Activated T-cell treated with anti-CD3 and anti-CD28 coated beads, Interleukin-2, amount 50 U/mL, for 4 hours (primary cell): Measurements from ENCODE around the gene INPPL1. TPM values are rescaled to one million over a fixed set of nuclear protein-coding genes. Genes with fewer than 3 reads are reported as not detected.

Experiments
- ATAC-seq, 2 donors: fragments of 200-7000 bp; cut with Tn5 transposase; one replicate each; pipeline ENCODE4 v1.10.0; 2021
- DNase-seq: peaks from one replicate; pipeline ENCODE4 v3.0.0-alpha.2; 2020
- H3K27me3 Mint-ChIP-seq: one replicate; pipeline ENCODE4 v1.8.0; 2021; ENCODE audit warnings: low read depth, mixed read lengths
- H3K36me3 Mint-ChIP-seq: one replicate; pipeline ENCODE4 v1.8.0; 2022; ENCODE audit warnings: mixed read lengths; ENCODE audit not compliant: insufficient read depth
- H3K4me1 Mint-ChIP-seq: one replicate; pipeline ENCODE4 v1.8.0; 2021; ENCODE audit warnings: low read depth, mixed read lengths
- H3K4me3 Mint-ChIP-seq: one replicate; pipeline ENCODE4 v1.8.0; 2021; ENCODE audit warnings: mild to moderate bottlenecking, moderate library complexity, mixed read lengths
- H3K9me3 Mint-ChIP-seq: one replicate; pipeline ENCODE4 v1.8.0; 2021; ENCODE audit warnings: mixed read lengths
- total RNA-seq, 3 donors: library from RNA; stranded (reverse); gene quantifications; one replicate each; pipeline ENCODE4 v1.2.1, GENCODE V29; 2021

The INPPL1 gene
- total RNA-seq, 3 donors from 2014 or later = 69.5 to 90.2 (median 79.5) TPM

DNA sequence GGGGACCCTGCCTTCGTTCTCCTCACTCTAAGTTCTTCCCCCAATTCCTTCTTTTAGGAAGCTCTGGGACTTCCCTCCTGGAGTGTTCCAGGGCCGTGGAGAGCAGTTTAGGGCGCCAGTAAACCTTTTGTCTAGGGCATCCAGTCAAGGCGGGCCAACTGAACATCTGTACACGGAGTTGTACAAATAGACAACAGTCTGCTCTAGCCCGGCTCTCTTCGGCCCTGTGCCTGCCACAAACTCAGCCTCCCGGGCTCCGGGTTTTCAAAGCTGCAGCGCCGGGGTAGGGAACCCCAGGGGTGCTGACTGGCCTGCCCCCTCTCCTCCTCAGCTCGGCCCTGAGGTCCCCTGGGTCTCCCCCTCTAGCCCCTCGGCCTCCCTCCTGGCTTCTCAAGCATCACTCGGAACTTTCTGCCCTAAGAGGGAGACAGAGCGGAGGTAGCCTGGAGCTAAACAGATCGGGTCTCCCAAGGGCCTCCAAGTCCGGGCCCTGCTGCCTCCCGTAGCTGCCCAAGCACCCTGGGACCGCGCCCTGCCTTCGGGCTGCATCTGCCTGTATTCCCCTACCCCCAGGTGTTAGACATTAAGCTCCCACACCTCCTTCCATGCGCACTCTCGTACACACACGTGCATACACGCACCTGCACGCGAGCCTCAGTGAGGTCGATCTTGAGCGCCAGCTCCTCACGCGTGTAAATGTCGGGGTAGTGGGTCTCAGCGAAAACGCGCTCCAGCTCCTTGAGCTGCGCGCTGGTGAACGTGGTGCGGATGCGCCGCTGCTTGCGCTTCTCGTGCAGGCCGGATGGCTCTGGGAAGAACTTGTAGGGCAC lies 16.1 kb downstream of the INPPL1 start:
- Mint-ChIP-seq H3K4me3 (peak overlapping the region; percentile 69), H3K9me3 (no peaks in the 10 kb centered on the region), H3K4me1 (peaks cover 28% of the 10 kb centered on the region), H3K36me3 (peaks cover 3% of the 10 kb centered on the region), H3K27me3 (peaks cover 47% of the 10 kb centered on the region)
- ATAC-seq (peak; percentile 18 to 23), DNase-seq (no peak)

DNA sequence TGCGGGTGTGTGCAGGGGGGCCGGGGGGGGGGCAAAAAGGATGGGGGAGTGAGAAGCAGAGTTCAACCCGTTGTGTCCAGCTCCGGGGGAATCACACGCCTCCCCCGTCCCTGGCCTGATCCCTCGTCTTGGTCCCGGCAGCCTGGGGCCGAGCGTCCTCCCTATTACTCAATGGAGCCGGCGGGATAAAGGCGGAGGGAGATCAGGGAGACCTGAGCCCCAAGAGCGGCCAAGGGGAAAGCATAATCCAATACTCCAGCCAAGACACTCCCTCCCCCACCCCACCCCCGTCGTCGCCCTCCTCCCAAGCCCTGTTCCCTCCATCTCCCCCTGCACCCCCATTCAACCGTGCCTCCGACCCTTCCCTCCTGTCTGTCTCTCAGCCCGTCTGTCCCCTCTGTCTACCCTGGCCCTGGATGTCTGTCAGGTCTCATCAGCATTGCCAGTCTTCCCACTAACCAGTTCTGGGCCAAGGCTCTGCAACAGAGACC lies 16.8 kb downstream of the INPPL1 start:
- H3K4me1 Mint-ChIP-seq = peaks cover 28% of the 10 kb centered on the region
- H3K9me3 Mint-ChIP-seq = no peaks in the 10 kb centered on the region
- H3K36me3 Mint-ChIP-seq = peaks cover 3% of the 10 kb centered on the region
- ATAC-seq (no peak), DNase-seq (no peak)
- peaks cover 47% of the 10 kb centered on the region for H3K27me3 Mint-ChIP-seq
- H3K4me3 Mint-ChIP-seq = no peak overlapping the region

DNA sequence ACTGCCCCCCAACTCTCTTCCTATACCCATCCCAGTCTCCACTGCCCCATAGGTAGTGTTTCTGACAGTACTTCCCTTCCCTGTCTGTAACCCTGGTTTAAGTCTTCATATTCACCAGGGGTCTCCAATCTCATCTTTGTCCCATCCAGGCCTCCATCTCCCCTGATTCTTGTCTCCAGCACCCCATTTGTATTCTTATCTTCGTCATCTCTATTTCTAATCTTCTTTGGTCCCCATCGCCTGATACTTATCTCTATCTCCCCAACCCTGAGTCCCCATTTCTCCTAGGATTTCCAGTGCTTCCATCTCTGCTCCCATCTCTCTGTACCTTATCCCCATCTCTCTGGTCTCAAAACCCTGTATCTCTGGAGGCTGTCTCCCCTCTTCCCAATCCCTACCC lies 17.6 kb downstream of the INPPL1 start:
- Mint-ChIP-seq H3K4me3 (no peak overlapping the region), H3K4me1 (peaks cover 28% of the 10 kb centered on the region), H3K36me3 (no peaks in the 10 kb centered on the region), H3K27me3 (peaks cover 47% of the 10 kb centered on the region), H3K9me3 (no peaks in the 10 kb centered on the region)
- DNase-seq (no peak), ATAC-seq (no peak)

- DNase-seq (no peak), ATAC-seq (peak in 1 of 2 donors; percentile 8)
- peaks cover 52% of the 10 kb centered on the region for H3K27me3 Mint-ChIP-seq
- peaks cover 28% of the 10 kb centered on the region for H3K4me1 Mint-ChIP-seq
- no peaks in the 10 kb centered on the region for H3K9me3 Mint-ChIP-seq
- H3K36me3 Mint-ChIP-seq = no peaks in the 10 kb centered on the region
- no peak overlapping the region for H3K4me3 Mint-ChIP-seq
Observed at GRCh38 chr11:72243173-72244059, 18.8 kb downstream of the INPPL1 start.

GRCh38 chr11:72244060-72244360 lies 19.4 kb downstream of the INPPL1 start, which contains the start of gene PHOX2A:
Gene PHOX2A (minus strand): TSS chr11:72244176. CDS start chr11:72244004, 172 bp downstream.
- ATAC-seq (no peak), DNase-seq (no peak)
- Mint-ChIP-seq H3K4me3 (no peak within 1 kb of the TSS), H3K27me3 (peaks cover 51% of the 10 kb centered on the region), H3K4me1 (peaks cover 26% of the 10 kb centered on the region), H3K36me3 (no peaks in the 10 kb centered on the region), H3K9me3 (no peaks in the 10 kb centered on the region)

DNA sequence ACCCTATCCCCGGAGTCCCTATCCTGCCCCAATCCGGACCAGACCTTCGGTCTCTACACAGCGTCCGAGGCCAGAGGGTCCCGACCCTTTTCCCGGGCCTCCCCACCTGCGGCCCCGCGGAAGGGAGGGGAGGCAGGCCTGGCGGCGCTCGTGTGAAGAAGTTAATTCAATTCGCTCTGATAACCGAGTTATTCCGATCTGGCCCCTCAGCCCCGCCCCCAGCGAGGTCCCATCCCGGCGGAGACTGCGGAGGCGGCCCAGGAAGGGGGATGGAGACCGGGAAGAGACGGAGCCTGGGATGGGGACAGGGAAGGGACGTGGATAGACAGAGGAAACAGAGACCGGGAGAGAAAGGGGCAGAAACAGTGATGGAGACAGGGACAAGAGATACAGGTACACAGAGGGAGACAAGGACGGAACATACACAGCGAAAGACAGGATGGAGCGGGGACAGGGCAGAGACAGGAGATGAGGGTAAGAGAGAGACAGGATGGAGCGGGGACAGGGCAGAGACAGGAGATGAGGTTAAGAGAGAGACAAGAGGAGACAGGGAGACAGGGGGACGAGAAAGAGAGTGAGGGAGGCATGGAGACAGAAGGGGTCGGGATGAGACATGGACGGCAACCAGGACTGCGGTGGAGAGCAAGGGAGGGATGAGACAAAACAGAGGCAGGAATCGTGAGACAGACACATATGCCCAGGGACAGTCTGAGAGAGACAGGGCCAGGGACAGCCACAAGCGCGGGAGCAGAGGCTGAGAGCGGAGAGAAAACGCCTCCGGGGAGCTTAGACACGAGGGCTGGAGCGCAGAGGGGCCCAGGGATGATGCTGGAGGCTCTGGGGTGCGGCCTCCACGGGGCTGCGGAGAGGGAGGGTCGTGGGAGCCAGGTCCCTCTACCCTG lies 20.0 kb downstream of the INPPL1 start:
- Mint-ChIP-seq H3K36me3 (no peaks in the 10 kb centered on the region), H3K9me3 (no peaks in the 10 kb centered on the region), H3K4me3 (no peak overlapping the region), H3K27me3 (peaks cover 50% of the 10 kb centered on the region), H3K4me1 (peaks cover 23% of the 10 kb centered on the region)
- ATAC-seq (peak in 1 of 2 donors; percentile 7), DNase-seq (no peak)

DNA sequence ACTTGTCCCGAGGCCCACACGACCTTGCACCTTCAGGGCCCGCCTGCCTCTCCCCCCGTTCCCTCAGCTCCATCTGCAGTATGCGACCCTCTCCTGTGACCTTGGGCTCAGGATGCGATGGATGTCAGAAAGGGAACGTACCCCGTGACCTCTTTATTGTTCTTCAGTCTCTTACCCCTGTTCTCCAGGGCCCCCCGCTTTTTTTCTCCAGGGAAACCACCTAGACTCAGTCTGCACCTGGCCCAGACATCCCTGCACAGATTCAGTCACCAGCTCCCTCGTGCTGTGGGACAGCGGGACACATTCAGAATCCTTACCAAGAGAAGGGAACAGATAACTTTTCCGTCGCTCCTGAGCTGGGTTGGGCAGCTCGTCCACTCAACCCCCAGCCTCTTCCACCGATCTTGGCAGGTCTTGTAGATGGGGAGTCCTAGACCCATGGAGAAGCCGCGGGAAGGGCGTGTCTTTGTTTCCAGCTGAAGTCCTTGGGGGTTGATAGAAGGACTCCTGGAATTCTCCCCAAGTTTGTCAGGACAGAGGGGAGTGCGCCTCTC lies 20.8 kb downstream of the INPPL1 start:
- Mint-ChIP-seq H3K4me3 (no peak overlapping the region), H3K4me1 (peaks cover 21% of the 10 kb centered on the region), H3K27me3 (peaks cover 52% of the 10 kb centered on the region), H3K36me3 (no peaks in the 10 kb centered on the region), H3K9me3 (no peaks in the 10 kb centered on the region)
- ATAC-seq (no peak), DNase-seq (no peak)

DNA sequence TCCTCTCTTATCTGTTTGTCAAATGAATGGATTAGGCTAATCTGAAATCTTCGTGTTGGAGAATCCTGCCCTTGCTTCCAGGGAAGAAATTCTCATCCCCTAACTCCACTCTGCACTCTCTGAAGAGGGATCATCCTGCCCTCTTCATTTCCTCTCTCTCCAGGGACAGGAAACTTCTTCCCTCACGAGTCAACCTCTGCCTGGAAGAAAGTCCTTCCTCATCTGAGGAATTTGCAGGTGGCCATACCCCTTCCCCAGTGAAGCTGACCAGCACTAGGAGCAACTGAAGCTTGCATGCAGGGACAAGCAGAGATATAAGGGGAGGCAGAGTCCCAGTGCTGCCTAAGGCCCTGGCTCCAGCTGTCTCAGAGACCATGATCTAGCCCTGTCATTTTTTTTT lies 23.0 kb downstream of the INPPL1 start:
- no peak overlapping the region for H3K4me3 Mint-ChIP-seq
- no peaks in the 10 kb centered on the region for H3K9me3 Mint-ChIP-seq
- DNase-seq (no peak), ATAC-seq (no peak)
- H3K4me1 Mint-ChIP-seq = peaks cover 9% of the 10 kb centered on the region
- peaks cover 42% of the 10 kb centered on the region for H3K27me3 Mint-ChIP-seq
- no peaks in the 10 kb centered on the region for H3K36me3 Mint-ChIP-seq

GRCh38 chr11:72249961-72250360 lies 25.4 kb downstream of the INPPL1 start:
- H3K27me3 Mint-ChIP-seq = peaks cover 32% of the 10 kb centered on the region
- H3K4me1 Mint-ChIP-seq = no peaks in the 10 kb centered on the region
- ATAC-seq (no peak), DNase-seq (no peak)
- no peaks in the 10 kb centered on the region for H3K9me3 Mint-ChIP-seq
- H3K4me3 Mint-ChIP-seq = no peak overlapping the region
- H3K36me3 Mint-ChIP-seq = no peaks in the 10 kb centered on the region

- Mint-ChIP-seq H3K9me3 (no peaks in the 10 kb centered on the region), H3K36me3 (no peaks in the 10 kb centered on the region), H3K27me3 (peaks cover 36% of the 10 kb centered on the region), H3K4me3 (no peak overlapping the region), H3K4me1 (no peaks in the 10 kb centered on the region)
- no peak for ATAC-seq
- no peak for DNase-seq
Observed at GRCh38 chr11:72250661-72251464, 26.3 kb downstream of the INPPL1 start.

DNA sequence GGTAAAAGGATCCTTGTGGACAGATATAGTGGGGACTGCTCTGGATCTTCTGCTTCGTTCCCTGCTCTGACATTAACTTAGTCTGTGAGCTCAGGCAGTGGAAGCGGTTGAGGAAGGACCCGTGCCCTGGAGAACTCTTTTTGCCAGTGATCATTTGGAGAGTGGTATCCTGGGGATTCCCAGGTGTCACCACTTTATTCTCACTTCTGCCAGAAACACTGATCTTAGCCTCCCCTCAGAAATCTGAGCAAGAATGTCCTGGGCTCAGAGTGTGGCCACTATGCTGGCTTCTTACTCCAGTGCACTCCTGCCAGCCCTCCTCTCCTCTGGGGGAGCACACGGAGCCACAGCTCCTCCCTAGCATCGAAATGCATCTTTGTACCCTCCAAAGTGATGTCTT lies 27.0 kb downstream of the INPPL1 start:
- DNase-seq = no peak

GRCh38 chr11:72253392-72253791 lies 28.8 kb downstream of the INPPL1 start:
- DNase-seq (no peak), ATAC-seq (no peak)
- H3K4me1 Mint-ChIP-seq = no peaks in the 10 kb centered on the region
- H3K27me3 Mint-ChIP-seq = peaks cover 31% of the 10 kb centered on the region
- H3K36me3 Mint-ChIP-seq = no peaks in the 10 kb centered on the region
- no peak overlapping the region for H3K4me3 Mint-ChIP-seq
- no peaks in the 10 kb centered on the region for H3K9me3 Mint-ChIP-seq

More for the DNA sequence above, 27.0 kb downstream of the INPPL1 start:
- Mint-ChIP-seq H3K36me3 (no peaks in the 10 kb centered on the region), H3K4me1 (no peaks in the 10 kb centered on the region), H3K27me3 (peaks cover 36% of the 10 kb centered on the region), H3K9me3 (no peaks in the 10 kb centered on the region), H3K4me3 (no peak overlapping the region)
- no peak for ATAC-seq
